BJ (cell line): ENCODE results near the gene TNKS2. TPM values are rescaled to one million over a fixed set of nuclear protein-coding genes. Genes with fewer than 3 reads are reported as not detected.

Source experiments
- CTCF ChIA-PET: fragments of 350-600 bp; formaldehyde crosslinking; extraction: SDS; loops from one replicate; lab custom pipeline; 2021; ENCODE audit warnings: antibody characterized with exemption, inconsistent platforms; lab: Yijun Ruan, JAX
- POLR2A ChIA-PET: fragments of 300-600 bp; sonication (Branson Sonifier 250); formaldehyde crosslinking; extraction: SDS; loops from one replicate; lab custom pipeline; 2021; ENCODE audit warnings: antibody characterized with exemption; lab: Charles Lee
- DNase-seq: peaks from one replicate; pipeline ENCODE4 v3.0.0-alpha.2; 2011; ENCODE audit warnings: low read depth
- H3K27me3 ChIP-seq: 2 replicates; pipeline ENCODE4 v1.6.0; 2011; ENCODE audit warnings: low read length; ENCODE audit not compliant: control insufficient read depth, insufficient read depth
- H3K36me3 ChIP-seq: 2 replicates; pipeline ENCODE4 v1.5.1; 2011; ENCODE audit warnings: low read length; ENCODE audit not compliant: control insufficient read depth, insufficient read depth
- H3K4me3 ChIP-seq: 2 replicates; pipeline ENCODE4 v1.5.1; 2011; ENCODE audit warnings: low read depth, mild to moderate bottlenecking, control low read depth, low read length
- CTCF ChIP-seq: IDR thresholded peaks from 2 replicates; pipeline ENCODE4 v1.5.1; 2011; ENCODE audit warnings: low read depth, mild to moderate bottlenecking, control low read depth, inconsistent platforms, low read length, moderate library complexity; ENCODE audit not compliant: insufficient read depth
- polyA plus RNA-seq: library from polyadenylated mRNA; depleted of rRNA; stranded (reverse); fragments of >200 nt; gene quantifications from 2 replicates; pipeline ENCODE4 v1.2.3, GENCODE V29; 2011

Gene TNKS2
- polyA plus RNA-seq, 1 experiment = 16.6 TPM

GRCh38 chr10:91778485-91778884, 19.7 kb upstream of the TNKS2 start:
- DNase-seq = no peak
- TF ChIP-seq CTCF = no peak
- ChIA-PET POLR2A (no interaction called here), CTCF (interaction anchor here (0.6 kb wide), 1 partner anchor 184 kb away, joined by 3 read pairs; no protein-coding TSS in a partner anchor)
- no peak overlapping the region for H3K4me3 ChIP-seq
- peaks cover 14% of the 10 kb centered on the region for H3K27me3 ChIP-seq
- H3K36me3 ChIP-seq = no peaks in the 10 kb centered on the region

GRCh38 chr10:91779011-91779605, 19.1 kb upstream of the TNKS2 start:
- H3K36me3 ChIP-seq = no peaks in the 10 kb centered on the region
- DNase-seq = no peak
- ChIA-PET POLR2A (no interaction called here), CTCF (interaction anchor here (0.6 kb wide), 1 partner anchor 183 kb away, joined by 3 read pairs; no protein-coding TSS in a partner anchor)
- H3K27me3 ChIP-seq = peaks cover 14% of the 10 kb centered on the region
- H3K4me3 ChIP-seq = no peak overlapping the region
- no peak for TF ChIP-seq CTCF

GRCh38 chr10:91782539-91782938, 15.7 kb upstream of the TNKS2 start:
- no peak overlapping the region for H3K4me3 ChIP-seq
- H3K36me3 ChIP-seq = no peaks in the 10 kb centered on the region
- no peak for DNase-seq
- ChIA-PET POLR2A (no interaction called here), CTCF (interaction anchor here (0.6 to 0.8 kb wide), 2 partner anchors 9 to 259 kb away, joined by 3 read pairs; no protein-coding TSS in a partner anchor)
- H3K27me3 ChIP-seq = peaks cover 10% of the 10 kb centered on the region
- no peak for TF ChIP-seq CTCF

- H3K4me3 ChIP-seq = no peak overlapping the region
- H3K27me3 ChIP-seq = peaks cover 5% of the 10 kb centered on the region
- DNase-seq = no peak
- POLR2A ChIA-PET = no interaction called here
- no peaks in the 10 kb centered on the region for H3K36me3 ChIP-seq
- no peak for TF ChIP-seq CTCF
- CTCF ChIA-PET = interaction anchor here (0.7 kb wide), 1 partner anchor 92 kb away, joined by 4 read pairs; no protein-coding TSS in a partner anchor
Measured at GRCh38 chr10:91785830-91786229, 12.4 kb upstream of the TNKS2 start.

- ChIA-PET POLR2A (no interaction called here), CTCF (interaction anchor here (1.5 kb wide), 1 partner anchor 12 kb away, joined by 3 read pairs; no protein-coding TSS in a partner anchor)
- peaks cover 1% of the 10 kb centered on the region; the same call in 1 of the 2 replicates for H3K27me3 ChIP-seq
- TF ChIP-seq CTCF = no peak
- no peak overlapping the region for H3K4me3 ChIP-seq
- no peak for DNase-seq
- no peaks in the 10 kb centered on the region for H3K36me3 ChIP-seq
Measured at GRCh38 chr10:91787258-91787657, 11.0 kb upstream of the TNKS2 start.
